GM23338 (cell line): ENCODE results near the gene KIRREL3.

Experiments used
- CTCF ChIP-seq, 2 experiments: fragments of 200-600 bp in 1 of 2; sonication (generic) in 1 of 2; conservative IDR thresholded peaks; 2 replicates each; pipeline versions ENCODE4 v1.5.1 to v1.6.1; 2016 to 2017; ENCODE audit warnings: antibody characterized with exemption in 2 of 2, low read depth in 2 of 2, mild to moderate bottlenecking in 2 of 2, moderate library complexity in 1 of 2
- ETS1 ChIP-seq: IDR thresholded peaks from 2 replicates; pipeline ENCODE4 v1.6.1; 2016; ENCODE audit warnings: antibody characterized with exemption
- EZH2 ChIP-seq: fragments of 200-600 bp; sonication (generic); IDR thresholded peaks from one replicate; pipeline ENCODE4 v1.8.0; 2017; ENCODE audit warnings: antibody characterized with exemption, mild to moderate bottlenecking, low read depth; ENCODE audit not compliant: unreplicated experiment
- JUNB ChIP-seq: IDR thresholded peaks from one replicate; pipeline ENCODE4 v1.6.1; 2016; ENCODE audit warnings: antibody characterized with exemption; ENCODE audit not compliant: unreplicated experiment
- POLR2AphosphoS5 ChIP-seq: IDR thresholded peaks from 2 replicates; pipeline ENCODE4 v1.6.1; 2016; ENCODE audit warnings: antibody characterized with exemption, low read depth
- ZNF114 ChIP-seq: fragments of 250-450 bp; sonication (Bioruptor Pico); IDR thresholded peaks from 2 replicates; pipeline ENCODE4 v1.5.0; 2020; ENCODE audit warnings: mild to moderate bottlenecking, moderate library complexity

- TF ChIP-seq CTCF (conservative IDR thresholded peaks at IDR 0.05; ENCODE audit: low read depth in 2 of 2) (no peak), POLR2AphosphoS5 (no peak), ETS1 (no peak), EZH2 (no peak), JUNB (no peak), ZNF114 (CRISPR knock-in tag) (no peak)
Observed at GRCh38 chr11:126398296-126398695, 602.3 kb downstream of the KIRREL3 start.
